Measurements from ENCODE around the gene LRRFIP1. TPM values are rescaled to one million over a fixed set of nuclear protein-coding genes. Genes with fewer than 3 reads are reported as not detected.
"Not testable (repeated sequence)": the region's sequence is repeated elsewhere in the genome, so short reads cannot be mapped to it uniquely, and the experiment has no call there.

The LRRFIP1 gene
- total RNA-seq, 2 donors from 2014 or later, result 125 to 203 TPM

DNA sequence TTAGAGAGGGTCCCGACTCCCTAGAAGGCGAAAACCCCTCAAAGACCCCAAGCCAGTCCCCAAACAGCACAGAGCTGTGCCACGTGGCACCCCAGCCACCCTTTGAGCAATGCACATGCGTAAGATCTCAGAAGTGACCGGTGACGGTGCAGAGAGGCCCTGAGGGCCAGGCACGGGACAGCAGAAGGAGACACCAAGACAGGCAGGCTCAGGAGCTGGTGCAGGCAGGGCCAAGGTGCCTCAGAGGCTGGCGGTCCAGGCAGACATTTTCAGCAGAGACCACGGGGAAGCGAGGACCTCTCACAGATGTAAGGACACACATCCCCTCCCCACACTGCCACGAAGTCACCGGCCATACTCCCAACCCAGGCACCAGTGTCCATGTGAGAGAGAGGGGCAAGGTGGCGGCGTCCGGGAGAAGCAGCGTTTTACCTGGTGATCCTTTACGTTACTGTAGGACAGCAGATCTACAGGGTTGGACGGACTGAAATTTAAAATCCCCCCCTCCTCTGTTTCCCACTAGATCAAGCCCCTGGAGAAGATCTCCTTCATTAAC, 34.9 kb upstream of the LRRFIP1 start:
- Mint-ChIP-seq H3K4me1 (ENCODE audit: low read depth in 2 of 2) (peaks cover under 1 to 3% of the 10 kb centered on the region in 2 donors), H3K9me3 (no peaks in the 10 kb centered on the region), H3K27ac (no peak overlapping the region), H3K36me3 (no peaks in the 10 kb centered on the region), H3K27me3 (peaks cover 0 to 14% of the 10 kb centered on the region in 2 donors), H3K4me3 (no peak overlapping the region)
- ATAC-seq, result no peak
- DNase-seq (ENCODE audit: low spot score), result no peak

DNA sequence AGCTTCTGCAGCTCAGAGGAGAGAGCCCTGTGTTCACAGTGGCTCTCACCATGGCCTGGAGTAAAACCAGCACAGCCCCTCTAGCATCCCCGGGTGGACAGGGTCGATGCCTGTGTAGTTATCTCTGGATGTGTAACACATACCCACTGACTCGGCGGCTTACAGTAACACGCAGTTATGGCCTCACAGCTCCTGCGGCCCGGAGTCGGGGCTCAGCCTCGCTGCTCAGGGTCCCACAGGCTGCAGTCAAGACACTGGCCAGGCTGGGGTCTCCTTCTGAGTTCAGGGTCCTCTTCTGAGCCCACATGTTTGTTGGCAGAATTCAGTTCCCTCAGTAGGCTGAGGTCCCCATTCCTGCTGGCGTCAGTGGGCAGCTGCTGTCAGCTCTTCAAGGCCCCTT, 34.4 kb upstream of the LRRFIP1 start:
- Mint-ChIP-seq H3K4me1 (ENCODE audit: low read depth in 2 of 2) (peaks cover 3 to 5% of the 10 kb centered on the region in 2 donors), H3K27me3 (peaks cover 0 to 14% of the 10 kb centered on the region in 2 donors), H3K27ac (no peak overlapping the region), H3K9me3 (no peaks in the 10 kb centered on the region), H3K4me3 (no peak overlapping the region), H3K36me3 (no peaks in the 10 kb centered on the region)
- DNase-seq (ENCODE audit: low spot score) (no peak), ATAC-seq (peak in 1 of 2 donors; percentile 44)

DNA sequence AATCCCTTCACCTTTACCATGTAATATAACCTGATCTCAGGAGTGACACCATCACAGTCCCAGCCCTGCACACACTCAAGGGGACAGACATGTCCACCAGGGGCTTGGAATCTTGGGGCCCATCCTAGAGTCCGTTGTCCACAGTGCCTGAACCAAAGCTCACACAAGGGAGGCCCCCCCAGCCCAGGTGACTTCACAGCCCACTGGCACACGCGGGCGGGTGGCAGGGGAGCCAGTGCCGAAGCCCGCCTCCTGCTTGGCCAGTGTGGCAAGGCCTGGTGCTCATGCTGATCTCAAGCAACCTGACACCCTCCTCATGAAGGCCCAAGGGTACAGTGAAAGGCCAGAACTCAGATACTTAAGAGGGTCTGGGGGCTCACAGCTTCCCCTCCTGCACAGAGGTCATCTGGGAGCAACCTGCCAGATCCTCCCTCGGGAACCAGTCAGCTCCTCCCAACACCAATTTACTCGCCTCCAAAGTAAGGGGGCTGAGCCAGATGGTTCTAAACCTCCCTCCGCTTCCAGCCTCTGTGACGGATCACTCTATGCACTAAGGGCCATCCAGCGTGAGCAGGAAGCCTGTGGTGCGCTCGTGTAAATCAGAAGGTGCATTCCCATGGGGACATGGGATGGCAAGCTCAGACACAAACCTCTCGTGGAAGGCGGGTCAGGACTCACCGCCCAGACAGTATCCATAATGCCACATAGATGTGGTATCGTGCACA, 33.6 kb upstream of the LRRFIP1 start:
- no peak for ATAC-seq
- Mint-ChIP-seq H3K36me3 (no peaks in the 10 kb centered on the region), H3K4me3 (no peak overlapping the region), H3K27ac (no peak overlapping the region), H3K4me1 (ENCODE audit: low read depth in 2 of 2) (peaks cover 8 to 12% of the 10 kb centered on the region in 2 donors), H3K9me3 (no peaks in the 10 kb centered on the region), H3K27me3 (peaks cover 0 to 14% of the 10 kb centered on the region in 2 donors)
- DNase-seq (ENCODE audit: low spot score), result no peak

DNA sequence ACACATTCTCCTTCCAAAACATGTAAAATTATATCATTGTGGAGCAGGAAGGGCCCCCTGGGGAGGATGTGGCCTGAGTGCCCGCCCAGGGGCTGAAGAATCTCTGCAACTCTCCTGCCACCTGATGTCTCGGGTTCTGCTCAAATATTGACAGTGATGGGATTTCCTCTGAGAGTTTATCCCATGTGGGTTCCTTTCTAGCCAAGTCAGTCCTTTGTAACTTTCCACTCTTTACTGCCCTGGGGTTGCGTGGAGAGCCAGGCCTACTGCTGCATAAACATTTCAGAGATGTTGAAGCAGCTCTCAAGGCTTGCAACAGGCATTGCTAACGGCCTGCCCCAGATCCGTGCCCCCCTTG, 32.9 kb upstream of the LRRFIP1 start:
- H3K36me3 Mint-ChIP-seq, result no peaks in the 10 kb centered on the region
- peaks cover 0 to 10% of the 10 kb centered on the region in 2 donors for H3K27me3 Mint-ChIP-seq
- no peak for DNase-seq (ENCODE audit: low spot score)
- no peaks in the 10 kb centered on the region for H3K9me3 Mint-ChIP-seq
- no peak overlapping the region for H3K27ac Mint-ChIP-seq
- H3K4me1 Mint-ChIP-seq (ENCODE audit: low read depth in 2 of 2), result peaks cover 8 to 12% of the 10 kb centered on the region in 2 donors
- no peak for ATAC-seq
- no peak overlapping the region for H3K4me3 Mint-ChIP-seq

DNA sequence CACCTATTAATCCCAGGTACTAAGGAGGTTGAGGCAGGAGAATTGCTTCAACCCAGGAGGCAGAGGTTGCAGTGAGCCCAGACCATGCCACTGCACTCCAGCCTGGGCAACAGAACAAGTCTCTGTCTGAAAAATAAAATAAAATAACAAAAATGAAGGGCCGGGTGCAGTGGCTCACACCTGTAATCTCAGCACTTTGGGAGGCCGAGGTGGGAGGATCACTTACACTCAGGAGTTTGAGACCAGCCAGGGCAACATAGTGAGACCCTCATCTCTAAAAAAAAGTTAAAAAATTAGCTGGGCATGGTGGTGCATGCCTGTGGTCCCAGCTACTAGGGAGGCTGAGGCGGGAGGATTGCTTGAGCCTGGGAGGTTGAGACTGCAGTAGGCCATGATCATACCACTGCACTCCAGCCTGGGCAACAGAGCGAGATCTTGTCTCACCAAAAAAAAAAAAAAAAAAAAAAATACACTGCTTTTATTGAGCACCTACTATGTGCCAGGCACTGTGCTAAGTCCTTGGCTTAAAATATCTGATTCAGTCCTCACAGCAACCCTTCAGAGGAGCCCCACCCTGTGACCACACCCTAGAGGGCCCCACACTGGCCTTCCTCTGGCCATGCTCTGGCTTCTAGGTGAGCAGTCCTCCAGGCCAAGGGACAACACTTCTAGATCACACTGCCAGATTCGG, 31.4 kb upstream of the LRRFIP1 start:
- H3K4me3 Mint-ChIP-seq; H3K36me3 Mint-ChIP-seq; H3K27ac Mint-ChIP-seq; H3K27me3 Mint-ChIP-seq; ATAC-seq; DNase-seq (ENCODE audit: low spot score); H3K9me3 Mint-ChIP-seq: not testable (repeated sequence)
- peaks cover 8 to 12% of the 10 kb centered on the region in 2 donors for H3K4me1 Mint-ChIP-seq (ENCODE audit: low read depth in 2 of 2)

DNA sequence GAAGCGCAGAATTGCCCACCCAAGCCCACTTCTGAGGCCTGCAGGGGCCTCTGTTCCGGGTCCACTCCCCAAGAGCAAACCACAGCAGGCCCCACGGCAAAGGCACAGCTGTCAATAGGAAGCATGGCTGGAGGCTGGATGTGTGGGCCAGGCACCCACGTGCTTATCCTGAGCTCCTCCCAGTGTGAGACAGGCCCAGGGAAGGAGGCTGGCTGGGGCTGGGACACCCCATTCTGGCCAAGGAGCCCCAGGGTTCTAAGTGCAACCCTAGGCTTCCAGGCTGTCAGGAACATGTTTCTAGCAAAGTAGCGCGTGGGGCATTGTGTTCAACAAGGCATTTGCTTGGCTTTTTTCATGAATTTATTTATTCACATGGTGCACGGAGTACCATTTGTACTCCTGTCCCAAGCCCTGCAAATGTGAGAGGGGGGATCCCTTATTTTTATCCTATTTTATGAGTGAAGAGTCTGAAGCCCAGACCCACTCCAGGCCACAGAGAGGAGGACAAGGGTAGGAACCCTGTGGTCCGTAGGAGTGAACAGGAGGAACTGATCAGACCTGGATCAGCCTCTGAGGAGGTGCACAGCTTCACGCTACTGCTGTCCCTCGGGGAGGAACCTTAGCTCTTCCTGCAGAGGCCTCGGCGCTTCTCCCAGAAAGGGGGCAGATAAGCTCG, 30.7 kb upstream of the LRRFIP1 start:
- Mint-ChIP-seq H3K27me3 (no peaks in the 10 kb centered on the region), H3K36me3 (no peaks in the 10 kb centered on the region), H3K9me3 (no peaks in the 10 kb centered on the region), H3K4me1 (ENCODE audit: low read depth in 2 of 2) (peaks cover 5 to 12% of the 10 kb centered on the region in 2 donors), H3K27ac (no peak overlapping the region), H3K4me3 (no peak overlapping the region)
- no peak for DNase-seq (ENCODE audit: low spot score)
- peak; percentile 34 to 52 for ATAC-seq

DNA sequence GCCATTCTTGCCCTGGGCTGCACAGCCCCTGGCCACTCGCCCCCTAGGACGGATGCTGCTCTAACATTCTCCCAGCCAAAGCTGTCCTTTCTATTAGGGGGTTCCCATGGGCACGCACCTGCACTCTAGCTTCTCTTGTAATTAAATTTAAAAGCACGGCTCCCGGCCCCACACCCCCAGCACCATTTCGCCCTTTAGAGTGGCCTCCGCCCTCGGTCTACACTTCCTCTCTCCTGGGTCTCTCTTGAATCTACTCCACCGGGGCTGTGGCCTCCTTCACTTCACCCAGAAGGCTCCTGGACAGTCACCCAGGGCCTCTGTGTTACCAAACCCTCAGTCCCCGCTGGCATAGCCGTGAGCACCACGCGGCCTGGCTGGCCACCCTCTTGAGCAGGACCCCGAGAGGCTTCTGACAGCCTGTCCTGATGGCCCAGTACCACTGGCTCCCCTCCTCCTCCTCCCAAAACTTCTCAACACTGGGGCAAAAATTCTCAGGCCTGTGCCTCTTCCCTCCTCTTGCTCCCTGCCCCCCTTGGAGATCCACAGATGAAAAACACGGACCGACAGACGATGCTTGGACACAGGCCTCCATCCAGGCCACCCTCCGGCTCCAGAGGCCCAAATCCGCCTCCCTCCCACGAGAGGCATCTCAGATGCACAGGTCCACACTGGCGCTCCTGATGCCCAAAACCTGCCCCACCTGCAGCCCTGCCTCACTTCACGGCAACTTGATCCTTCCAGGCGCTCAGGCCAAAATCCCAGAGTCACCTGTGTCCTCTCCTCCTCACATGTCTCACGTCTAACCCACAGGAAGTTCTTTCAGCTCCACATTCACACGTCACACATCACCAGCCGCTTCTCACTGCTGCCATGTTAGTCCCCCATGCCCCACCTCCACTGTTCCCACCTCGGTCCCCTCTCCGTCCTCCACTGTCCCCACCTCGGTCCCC, 29.9 kb upstream of the LRRFIP1 start:
- Mint-ChIP-seq H3K27me3 (no peaks in the 10 kb centered on the region), H3K36me3 (no peaks in the 10 kb centered on the region), H3K27ac (no peak overlapping the region), H3K4me3 (no peak overlapping the region), H3K4me1 (ENCODE audit: low read depth in 2 of 2) (peaks cover 4 to 12% of the 10 kb centered on the region in 2 donors), H3K9me3 (no peaks in the 10 kb centered on the region)
- ATAC-seq (no peak), DNase-seq (ENCODE audit: low spot score) (no peak)

DNA sequence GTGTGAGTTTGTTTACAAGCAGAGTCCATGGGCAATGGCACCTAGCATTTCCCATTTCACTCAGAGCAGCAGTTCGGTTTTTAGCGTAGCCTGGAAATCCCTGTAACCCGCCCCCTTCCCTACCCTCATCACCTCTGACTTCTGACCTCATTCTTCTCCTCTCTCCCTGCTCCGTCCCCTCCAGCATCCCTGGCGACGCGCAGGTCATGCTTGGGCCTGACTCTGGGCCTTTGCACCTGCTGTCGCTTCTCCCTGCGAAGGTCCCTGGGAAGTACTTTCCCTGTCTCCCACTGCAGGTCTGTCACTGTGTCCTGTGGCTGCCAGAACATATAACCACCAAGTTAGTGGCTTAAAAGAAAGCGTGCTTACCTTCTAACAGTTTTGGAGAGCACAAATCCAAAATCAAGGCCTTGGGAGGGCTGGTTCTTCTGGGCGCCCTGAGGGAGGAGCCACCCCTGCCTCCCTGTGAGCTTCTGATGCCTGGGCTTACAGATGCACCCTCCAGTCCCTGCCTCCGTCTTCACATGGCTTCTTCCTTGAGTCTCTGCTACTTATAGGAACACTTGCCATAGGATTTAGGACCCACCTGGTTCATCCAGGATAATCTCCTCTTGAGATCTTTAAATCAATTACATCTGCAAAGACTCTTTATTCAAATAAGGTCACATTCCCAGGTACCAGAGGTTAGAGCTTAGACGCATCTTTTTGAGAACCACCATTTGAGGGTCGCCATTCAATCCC, 28.7 kb upstream of the LRRFIP1 start:
- H3K4me3 Mint-ChIP-seq, result no peak overlapping the region
- no peaks in the 10 kb centered on the region for H3K9me3 Mint-ChIP-seq
- peak overlapping the region in 1 of 2 donors; percentile 18 for H3K27ac Mint-ChIP-seq

DNA sequence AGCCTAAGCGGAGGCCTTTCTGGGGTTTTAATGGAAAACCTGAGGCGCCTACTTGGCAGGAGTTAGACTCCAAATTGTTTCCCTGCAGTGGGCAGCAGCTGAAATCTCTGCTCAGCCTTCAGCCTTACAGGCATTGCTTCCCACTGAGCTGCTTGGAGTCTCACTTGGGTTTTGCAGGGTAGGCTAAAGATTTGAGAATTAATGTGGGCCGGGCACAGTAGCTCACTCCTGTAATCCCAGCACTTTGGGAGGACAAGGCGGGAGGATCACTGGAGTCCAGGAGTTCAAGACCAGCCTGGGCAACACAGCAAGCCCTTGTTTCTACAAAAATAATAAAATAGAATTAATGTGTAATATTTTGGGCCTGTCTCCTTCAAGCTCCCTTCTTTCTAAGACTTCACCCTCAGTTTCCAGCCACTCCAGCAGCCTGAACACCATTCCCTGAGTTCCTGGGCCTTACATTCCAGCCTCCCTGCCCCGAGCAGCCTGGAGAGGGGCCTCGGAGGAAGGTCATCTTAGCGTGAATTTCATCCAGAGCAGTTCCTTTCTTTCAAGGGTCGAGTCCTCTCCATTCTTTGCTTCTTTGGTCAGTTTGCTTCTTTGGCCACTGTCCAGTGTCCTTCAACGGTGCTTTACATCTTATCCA, 27.8 kb upstream of the LRRFIP1 start:
- H3K36me3 Mint-ChIP-seq, result no peaks in the 10 kb centered on the region
- no peak overlapping the region for H3K27ac Mint-ChIP-seq
- ATAC-seq (no peak), DNase-seq (ENCODE audit: low spot score) (no peak)
- peaks cover 17 to 26% of the 10 kb centered on the region in 2 donors for H3K4me1 Mint-ChIP-seq (ENCODE audit: low read depth in 2 of 2)
- H3K9me3 Mint-ChIP-seq, result no peaks in the 10 kb centered on the region
- no peak overlapping the region for H3K4me3 Mint-ChIP-seq
- H3K27me3 Mint-ChIP-seq, result no peaks in the 10 kb centered on the region

More for the DNA sequence above, 28.7 kb upstream of the LRRFIP1 start:
- Mint-ChIP-seq H3K27me3 (no peaks in the 10 kb centered on the region), H3K36me3 (no peaks in the 10 kb centered on the region), H3K4me1 (ENCODE audit: low read depth in 2 of 2) (peaks cover 13 to 21% of the 10 kb centered on the region in 2 donors)
- no peak for ATAC-seq
- DNase-seq (ENCODE audit: low spot score), result no peak

DNA sequence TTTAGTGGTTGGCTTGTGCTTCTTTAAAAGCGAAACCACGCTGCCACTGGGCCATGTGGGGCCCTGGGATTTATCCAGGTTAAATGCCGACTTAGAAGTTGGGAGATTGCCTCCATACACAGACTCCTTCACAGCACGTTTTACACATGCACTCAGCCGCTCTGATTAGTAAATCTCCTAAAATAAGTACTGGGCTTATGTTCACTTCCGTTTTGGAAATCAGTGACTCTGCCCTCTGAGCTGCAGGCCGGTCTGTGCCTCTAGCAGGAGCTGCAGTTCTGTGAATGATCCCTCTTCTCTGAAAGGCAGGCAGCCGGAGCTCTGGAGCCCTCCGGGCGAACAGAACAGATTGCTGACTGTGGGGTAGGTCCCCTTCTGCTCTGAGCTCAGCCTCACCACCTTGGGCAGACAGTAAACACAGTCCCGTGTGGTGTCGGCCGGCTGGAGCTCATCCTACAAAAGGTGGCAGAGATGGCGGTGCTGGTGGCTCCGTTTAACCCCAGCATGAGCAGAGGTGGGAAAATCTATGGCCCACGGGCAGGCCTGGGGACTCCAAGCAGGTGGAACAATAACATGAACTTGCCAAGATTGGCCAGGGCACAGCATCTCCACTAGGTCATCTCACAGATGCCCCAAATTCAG, 27.1 kb upstream of the LRRFIP1 start:
- no peak overlapping the region for H3K4me3 Mint-ChIP-seq
- H3K27ac Mint-ChIP-seq, result peak overlapping the region in 1 of 2 donors; percentile 29
- H3K9me3 Mint-ChIP-seq, result no peaks in the 10 kb centered on the region
- H3K36me3 Mint-ChIP-seq, result no peaks in the 10 kb centered on the region
- DNase-seq (ENCODE audit: low spot score) (no peak), ATAC-seq (no peak)
- peaks cover 17 to 26% of the 10 kb centered on the region in 2 donors for H3K4me1 Mint-ChIP-seq (ENCODE audit: low read depth in 2 of 2)
- H3K27me3 Mint-ChIP-seq, result no peaks in the 10 kb centered on the region

DNA sequence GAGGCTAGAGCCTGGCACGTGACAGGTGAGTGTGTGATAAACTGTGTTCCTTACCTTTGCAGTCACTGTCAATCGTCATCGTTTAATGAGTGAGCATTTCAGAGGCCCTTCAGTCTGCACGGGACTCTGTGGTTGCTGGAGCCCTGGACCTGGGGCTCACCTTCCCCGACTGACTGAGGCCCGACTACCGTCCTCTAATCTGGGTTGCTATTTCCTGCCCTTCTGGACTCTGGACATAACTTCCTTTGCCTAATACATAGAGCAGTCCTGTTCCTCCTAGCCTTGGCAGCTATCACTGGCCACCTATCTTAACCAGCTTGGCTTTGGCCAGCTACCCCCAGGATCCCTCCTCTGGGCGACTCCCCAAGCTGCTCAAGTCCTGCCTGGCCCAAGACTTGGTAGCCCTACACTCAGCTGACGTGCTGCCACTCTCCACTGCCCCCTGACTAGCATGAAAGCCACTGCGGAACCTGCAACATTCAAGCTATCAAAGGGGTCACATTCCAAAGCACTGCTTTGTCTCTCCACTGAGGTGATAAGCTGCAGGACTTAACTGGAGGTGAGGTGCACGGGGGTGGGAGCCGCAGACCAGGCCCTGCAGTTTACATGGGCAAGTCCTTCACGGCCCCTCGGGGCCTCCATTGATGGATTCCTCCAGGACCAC, 25.8 kb upstream of the LRRFIP1 start:
- ATAC-seq, result no peak
- Mint-ChIP-seq H3K4me3 (no peak overlapping the region), H3K4me1 (ENCODE audit: low read depth in 2 of 2) (peaks cover 17 to 26% of the 10 kb centered on the region in 2 donors), H3K9me3 (no peaks in the 10 kb centered on the region), H3K27me3 (no peaks in the 10 kb centered on the region), H3K27ac (peak overlapping the region in 1 of 2 donors; percentile 94), H3K36me3 (no peaks in the 10 kb centered on the region)
- DNase-seq (ENCODE audit: low spot score), result no peak
